ENCODE measurements around the gene TWF2.
A peak's percentile ranks its signal among the peaks of the same experiment; 100 is the strongest.
"Not testable (repeated sequence)": the region's sequence is repeated elsewhere in the genome, so short reads cannot be mapped to it uniquely, and the experiment has no call there.

Gene TWF2

GRCh38 chr3:52238761-52239701 lies at the start of gene TWF2:
TWF2 (minus strand) TSS chr3:52239158; CDS start chr3:52239016, 142 bp downstream.
- no peak for DNase-seq (ENCODE audit: low read depth, low spot score)
- peak within 1 kb of the TSS; percentile 94 for H3K27ac ChIP-seq

DNA sequence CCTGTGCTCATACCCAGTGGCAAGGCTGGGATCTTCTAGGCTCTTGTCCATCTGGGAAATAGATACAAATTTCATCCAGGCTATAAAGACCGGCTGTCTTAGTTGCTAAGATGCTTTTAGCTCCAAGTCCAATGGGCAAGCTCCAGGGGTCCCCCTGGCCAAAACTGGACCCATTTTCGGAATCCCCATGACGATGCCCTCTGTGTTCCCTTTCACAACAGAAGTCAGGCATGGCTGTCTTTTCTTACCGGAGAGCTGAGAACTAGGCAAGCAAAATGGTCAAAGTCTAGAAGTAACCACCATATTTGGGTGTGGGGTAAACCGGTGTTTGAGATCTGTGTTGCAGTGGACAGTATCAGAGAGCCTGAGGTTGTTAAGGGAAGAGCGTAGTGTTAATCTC lies 49.7 kb upstream of the TWF2 start:
- H3K27ac ChIP-seq, result peak overlapping the region; percentile 100

GRCh38 chr3:52286777-52287110 lies 47.8 kb upstream of the TWF2 start:
- DNase-seq (ENCODE audit: low read depth, low spot score), result no peak
- peak overlapping the region; percentile 100 for H3K27ac ChIP-seq

More for the DNA sequence above, 49.7 kb upstream of the TWF2 start:
- no peak for DNase-seq (ENCODE audit: low read depth, low spot score)

GRCh38 chr3:52284051-52284450 lies 45.1 kb upstream of the TWF2 start:
- DNase-seq (ENCODE audit: low read depth, low spot score); H3K27ac ChIP-seq: not testable (repeated sequence)

DNA sequence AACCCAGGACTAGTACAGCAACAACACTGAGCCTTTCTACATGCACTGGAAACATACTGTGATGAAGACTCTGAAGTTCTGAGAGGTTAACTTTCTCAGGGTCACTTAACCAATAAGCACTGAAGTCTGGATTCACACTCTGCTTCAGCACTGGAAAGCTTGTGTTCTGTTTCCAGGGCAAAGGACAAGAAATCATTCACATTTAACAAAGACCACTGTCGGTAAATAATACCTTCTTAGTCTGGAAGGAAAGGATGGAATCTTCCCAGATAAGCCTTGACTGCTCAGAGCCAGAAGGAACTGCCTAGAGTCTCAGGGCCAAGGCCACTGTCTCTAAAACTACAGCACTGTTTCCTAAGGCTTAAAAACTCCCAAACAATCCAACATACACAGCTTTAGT lies 44.3 kb upstream of the TWF2 start:
- no peak for DNase-seq (ENCODE audit: low read depth, low spot score)
- H3K27ac ChIP-seq, result no peak overlapping the region

DNA sequence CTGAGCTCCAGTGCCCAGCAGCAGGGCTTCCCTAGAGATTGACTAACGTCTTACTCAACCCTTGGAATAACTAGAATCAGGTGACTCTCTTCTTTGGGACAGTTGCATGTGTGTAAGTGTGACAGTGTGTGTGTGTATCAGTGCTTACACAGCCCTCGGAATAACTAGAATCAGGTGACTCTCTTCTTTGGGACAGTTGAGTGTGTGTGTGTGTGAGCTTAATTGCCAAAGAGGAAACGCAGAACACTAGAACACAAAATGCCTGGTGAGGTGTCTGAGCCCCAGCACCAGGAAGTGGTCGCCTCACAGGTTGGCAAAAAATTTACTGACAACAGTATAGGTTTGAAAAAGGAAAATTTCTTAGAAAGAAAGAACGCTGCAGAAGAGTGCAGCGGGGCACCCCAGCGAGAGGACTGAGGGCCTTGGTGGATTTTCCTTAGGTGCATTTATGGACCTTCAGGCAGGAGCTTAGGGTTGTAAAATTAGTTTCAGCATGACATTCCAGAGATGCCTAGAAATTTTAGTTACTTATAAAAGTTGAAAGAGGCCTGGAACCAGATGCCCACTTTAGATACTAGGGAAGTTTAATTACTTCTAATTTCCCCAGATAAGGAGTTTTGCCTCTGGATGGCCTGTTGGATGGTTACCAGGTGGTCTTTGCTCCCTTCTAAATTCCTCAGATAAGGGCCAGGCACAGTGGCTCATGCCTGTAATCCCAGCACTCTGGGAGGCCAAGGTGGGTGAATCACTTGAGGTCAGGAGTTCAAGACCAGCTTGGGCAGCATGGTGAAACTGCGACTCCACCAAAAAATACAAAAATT lies 43.2 kb upstream of the TWF2 start:
- peak overlapping the region; percentile 23 for H3K27ac ChIP-seq
- no peak for DNase-seq (ENCODE audit: low read depth, low spot score)

DNA sequence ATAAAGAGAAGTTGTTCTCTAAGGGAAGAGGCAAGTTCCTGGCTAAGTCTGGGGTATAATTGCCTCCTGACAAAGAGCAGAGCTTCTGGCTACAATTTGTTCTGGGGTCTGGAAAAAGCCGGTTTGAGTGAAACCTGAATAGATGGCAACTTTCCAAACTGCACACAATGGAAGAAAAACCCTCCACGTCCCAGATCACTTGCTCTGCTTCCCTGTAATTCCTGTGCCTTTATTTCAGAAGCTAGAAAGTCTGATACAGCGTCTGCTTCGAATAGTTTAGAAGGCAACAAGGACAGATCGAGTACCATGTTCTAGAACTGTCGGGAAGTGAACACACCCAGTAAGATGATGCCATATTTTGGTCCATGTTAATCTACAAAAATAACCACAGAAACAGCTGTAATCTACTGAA lies 41.1 kb upstream of the TWF2 start:
- peak overlapping the region; percentile 94 for H3K27ac ChIP-seq
- no peak for DNase-seq (ENCODE audit: low read depth, low spot score)

DNA sequence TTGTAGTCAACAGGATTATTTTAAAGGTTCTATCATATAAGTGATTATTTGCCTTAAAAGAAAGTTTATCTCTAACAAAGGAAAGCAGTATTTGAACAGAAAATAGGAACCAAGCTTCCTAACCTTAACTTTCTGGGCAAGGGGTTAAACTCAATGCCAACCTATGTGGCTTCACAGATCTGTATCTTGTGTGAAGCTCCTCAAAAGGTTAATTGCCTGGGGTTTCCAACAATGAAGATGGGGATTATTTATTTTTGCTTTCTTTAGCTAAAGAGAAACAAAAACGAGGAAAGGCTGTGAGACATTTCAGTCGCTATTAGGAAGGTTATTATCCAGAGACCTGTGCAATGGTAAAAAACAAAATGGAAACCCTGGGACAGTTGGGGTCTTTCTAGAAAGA lies 40.6 kb upstream of the TWF2 start:
- DNase-seq (ENCODE audit: low read depth, low spot score), result no peak
- H3K27ac ChIP-seq, result peak overlapping the region; percentile 94

GRCh38 chr3:52278510-52279069 lies 39.6 kb upstream of the TWF2 start, which contains the start of gene WDR82:
WDR82 (minus strand) TSS chr3:52278649; CDS start chr3:52278361, 288 bp downstream.
- peak; percentile 43 for DNase-seq (ENCODE audit: low read depth, low spot score)

DNA sequence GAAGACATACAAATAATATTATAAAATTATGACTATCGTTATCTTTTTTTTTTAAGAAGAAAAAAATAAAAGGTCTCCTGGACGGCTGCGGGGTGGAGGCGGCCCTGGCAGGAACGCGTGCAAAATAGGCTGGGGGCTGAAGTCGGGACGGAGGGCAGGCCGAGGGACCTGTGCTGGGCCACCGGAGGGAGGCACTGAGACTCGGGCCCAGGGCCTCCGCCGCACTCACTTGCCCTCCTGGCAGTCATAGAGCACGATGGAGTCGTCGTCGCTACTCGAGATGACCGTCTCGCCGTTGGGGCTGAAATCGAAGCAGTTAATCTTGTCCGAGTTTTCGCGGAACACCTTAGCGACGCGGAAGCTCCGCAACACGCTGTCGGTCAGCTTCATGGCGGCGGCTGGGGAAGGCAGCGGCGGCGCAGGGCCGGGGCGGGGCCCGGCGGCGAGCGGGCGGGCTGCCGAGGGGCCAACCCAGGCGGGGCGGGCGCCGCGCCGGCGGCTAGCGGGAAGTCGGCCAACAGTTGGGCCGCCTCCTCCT lies 39.1 kb upstream of the TWF2 start:
- H3K27ac ChIP-seq, result peak overlapping the region; percentile 94
- DNase-seq (ENCODE audit: low read depth, low spot score), result no peak

More at GRCh38 chr3:52278510-52279069, 39.6 kb upstream of the TWF2 start, which contains the start of gene WDR82:
- H3K27ac ChIP-seq, result peak within 1 kb of the TSS; percentile 94

GRCh38 chr3:52277071-52277964 lies 38.4 kb upstream of the TWF2 start:
- no peak for DNase-seq (ENCODE audit: low read depth, low spot score)
- H3K27ac ChIP-seq, result peak overlapping the region; percentile 94

DNA sequence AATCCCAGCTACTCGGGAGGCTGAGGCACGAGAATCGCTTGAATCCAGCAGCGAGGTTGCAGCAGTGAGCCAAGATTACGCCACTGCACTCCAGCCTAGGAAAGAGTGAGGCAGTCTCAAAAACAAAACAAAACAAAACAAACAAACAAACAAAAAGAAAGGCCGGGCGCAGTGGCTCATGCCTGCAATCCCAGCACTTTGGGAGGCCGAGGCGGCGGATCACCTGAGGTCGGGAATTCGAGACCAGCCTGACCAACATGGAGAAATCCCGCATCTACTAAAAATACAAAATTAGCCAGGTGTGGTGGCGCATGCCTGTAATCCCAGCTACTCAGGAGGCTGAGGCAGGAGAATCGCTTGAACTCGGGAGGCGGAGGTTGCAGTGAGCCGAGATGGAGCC lies 35.8 kb upstream of the TWF2 start:
- not testable (repeated sequence) for H3K27ac ChIP-seq; DNase-seq (ENCODE audit: low read depth, low spot score)

DNA sequence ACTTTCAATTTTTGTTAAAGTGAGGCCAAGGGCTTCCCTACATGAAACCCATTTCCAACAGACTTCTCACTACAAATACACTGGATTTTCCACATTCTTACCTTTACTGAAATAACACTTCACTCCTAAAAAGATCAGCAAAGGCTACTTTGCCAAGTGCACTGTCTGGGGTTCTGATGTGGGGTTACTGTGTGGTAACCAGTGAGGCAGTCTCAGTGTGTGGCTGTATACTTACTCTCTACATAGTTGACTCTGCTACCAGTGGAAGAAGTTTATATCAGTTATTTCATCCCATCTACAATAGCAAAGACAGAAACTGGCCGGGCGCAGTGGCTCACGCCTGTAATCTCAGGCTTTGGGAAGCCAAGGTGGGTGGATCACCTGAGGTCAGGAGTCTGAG lies 33.9 kb upstream of the TWF2 start:
- no peak overlapping the region for H3K27ac ChIP-seq
- DNase-seq (ENCODE audit: low read depth, low spot score), result no peak

DNA sequence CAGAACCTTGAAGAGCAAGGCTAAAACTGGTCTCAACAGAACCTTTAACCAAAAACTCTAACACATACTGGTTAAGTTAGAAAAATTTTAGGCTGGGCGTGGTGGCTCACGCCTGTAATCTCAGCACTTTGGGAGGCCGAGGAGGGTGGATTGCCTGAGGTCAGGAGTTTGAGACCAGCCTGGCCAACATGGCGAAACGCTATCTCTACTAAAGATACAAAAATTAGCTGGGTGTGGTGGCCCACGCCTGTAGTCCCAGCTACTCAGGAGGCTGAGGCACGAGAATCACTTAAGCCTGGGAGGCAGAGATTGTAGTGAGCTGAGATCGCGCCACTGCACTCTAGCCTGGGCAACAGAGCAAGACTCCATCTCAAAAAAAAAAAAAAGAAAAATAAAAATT lies 33.2 kb upstream of the TWF2 start:
- not testable (repeated sequence) for DNase-seq (ENCODE audit: low read depth, low spot score); H3K27ac ChIP-seq

GRCh38 chr3:52270252-52270754 lies 31.3 kb upstream of the TWF2 start:
- H3K27ac ChIP-seq, result no peak overlapping the region
- no peak for DNase-seq (ENCODE audit: low read depth, low spot score)

DNA sequence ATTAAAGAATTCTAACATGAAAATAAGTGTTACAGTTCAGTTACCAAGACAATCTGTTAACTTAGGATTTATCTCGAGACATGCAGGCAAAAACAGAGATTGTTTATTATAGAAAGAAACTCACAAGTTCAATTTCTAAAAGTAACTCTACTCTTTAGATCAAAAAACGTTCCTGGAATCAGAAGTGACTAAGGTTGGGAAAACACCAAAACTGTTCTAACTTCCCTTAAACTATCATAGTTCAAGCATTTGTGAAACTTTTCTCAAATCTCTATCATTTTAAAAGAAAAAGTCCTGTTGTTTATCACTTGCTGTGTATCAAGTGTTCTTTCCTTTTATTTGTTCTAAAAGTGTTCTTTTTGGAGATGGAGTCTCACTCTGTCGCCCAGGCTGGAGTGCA lies 30.8 kb upstream of the TWF2 start:
- no peak overlapping the region for H3K27ac ChIP-seq
- DNase-seq (ENCODE audit: low read depth, low spot score), result no peak

DNA sequence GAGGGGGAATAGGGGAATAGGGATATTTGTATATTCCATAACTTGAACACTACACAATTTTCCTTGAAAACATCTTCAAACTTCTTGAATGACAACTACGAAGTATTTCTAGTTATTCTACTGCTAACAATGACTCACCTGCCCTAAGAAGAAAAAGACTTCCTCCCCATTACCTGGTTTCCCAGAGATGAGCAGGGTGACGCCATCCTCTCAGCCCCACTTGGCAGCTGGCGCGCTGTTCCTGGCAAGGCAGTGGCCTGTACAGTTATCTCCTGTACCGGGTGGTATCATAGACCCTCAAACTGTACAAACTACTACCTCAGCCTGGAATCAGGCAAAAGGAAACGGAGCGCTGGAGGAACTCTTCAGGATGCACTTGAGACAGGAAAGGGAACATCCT lies 29.1 kb upstream of the TWF2 start:
- peak overlapping the region; percentile 28 for H3K27ac ChIP-seq
- DNase-seq (ENCODE audit: low read depth, low spot score), result no peak

DNA sequence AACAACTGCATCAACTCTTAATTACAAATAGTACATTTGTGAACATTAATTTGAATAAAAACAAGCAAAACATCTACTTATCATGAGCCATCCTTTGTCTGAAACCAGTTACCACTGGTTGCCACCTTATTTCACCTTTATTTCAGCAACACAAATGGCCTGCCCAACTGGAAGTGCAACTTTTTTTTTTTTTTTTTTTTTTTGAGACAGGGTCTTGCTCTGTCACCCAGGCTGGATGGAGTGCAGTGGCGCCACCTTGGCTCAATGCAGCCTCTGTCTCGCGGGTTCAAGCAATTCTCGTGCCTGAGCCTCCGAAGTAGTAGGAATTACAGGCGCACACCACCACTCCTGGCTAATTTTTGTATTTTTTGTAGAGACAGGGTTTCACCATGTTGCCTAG lies 26.4 kb upstream of the TWF2 start:
- no peak for DNase-seq (ENCODE audit: low read depth, low spot score)
- H3K27ac ChIP-seq, result no peak overlapping the region

DNA sequence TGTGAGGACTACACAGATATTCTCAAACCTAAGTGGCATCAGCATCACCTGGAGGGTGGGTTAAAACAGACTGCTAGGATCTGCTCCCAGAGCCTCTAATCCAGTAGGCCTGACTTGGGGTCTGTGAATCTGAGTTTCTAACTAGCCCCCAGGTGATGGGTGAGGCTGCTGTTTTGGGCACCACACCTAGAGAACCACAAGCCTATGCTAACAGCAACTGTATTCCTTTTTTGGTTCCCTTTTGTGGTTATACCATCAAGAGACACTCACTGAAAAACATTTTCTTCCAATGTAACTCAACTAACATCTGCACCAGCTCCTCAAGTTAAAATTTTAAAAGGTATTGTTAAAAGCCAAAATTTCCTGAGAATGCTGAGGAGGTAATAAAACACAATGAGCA lies 23.5 kb upstream of the TWF2 start:
- H3K27ac ChIP-seq, result no peak overlapping the region
- no peak for DNase-seq (ENCODE audit: low read depth, low spot score)

Measured in epithelial cell of prostate (primary cell).